GM19468 (cell line): ENCODE results near the gene MID1.

Experiments
- ATAC-seq: cut with Tn5 transposase; IDR thresholded peaks from one replicate; pipeline ENCODE4 v1.9.1; 2021; ENCODE audit warnings: mild to moderate bottlenecking, moderate library complexity, moderate number of reproducible peaks; ENCODE audit not compliant: unreplicated experiment; ENCODE audit errors: extremely low read depth

Gene MID1

GRCh38 chrX:10620121-10620699 lies at the start of gene MID1:
MID1 (minus strand) TSS chrX:10620585; CDS start chrX:10567547, 53,038 bp downstream.
- ATAC-seq, result no peak

GRCh38 chrX:10667143-10667542 lies 46.8 kb upstream of the MID1 start:
- ATAC-seq, result no peak

- no peak for ATAC-seq
Observed at GRCh38 chrX:10666102-10666501, 45.7 kb upstream of the MID1 start.

- ATAC-seq, result no peak
Observed at GRCh38 chrX:10665681-10666080, 45.3 kb upstream of the MID1 start.

GRCh38 chrX:10660171-10660570 lies 39.8 kb upstream of the MID1 start:
- ATAC-seq, result no peak

- ATAC-seq, result no peak
Observed at GRCh38 chrX:10656214-10656613, 35.8 kb upstream of the MID1 start.

DNA sequence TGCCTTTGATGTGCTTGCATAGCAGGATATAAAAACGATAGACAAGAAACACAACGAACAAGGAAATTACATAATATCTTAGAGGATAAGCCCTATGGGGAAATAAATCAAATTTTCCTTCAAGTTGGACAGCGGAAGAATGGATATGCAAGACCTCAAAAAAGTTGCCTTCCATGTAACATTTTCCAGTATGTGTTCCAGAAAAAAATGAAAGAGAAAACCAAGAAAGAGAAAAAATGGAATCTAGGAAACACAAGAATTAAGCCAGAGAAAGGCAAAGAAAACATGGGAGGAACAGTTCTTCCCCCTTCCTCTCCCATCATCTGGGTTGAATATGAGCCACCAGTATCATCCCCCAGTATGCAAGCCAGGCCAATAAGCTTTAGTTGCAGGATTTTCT lies 34.6 kb upstream of the MID1 start:
- ATAC-seq, result no peak

DNA sequence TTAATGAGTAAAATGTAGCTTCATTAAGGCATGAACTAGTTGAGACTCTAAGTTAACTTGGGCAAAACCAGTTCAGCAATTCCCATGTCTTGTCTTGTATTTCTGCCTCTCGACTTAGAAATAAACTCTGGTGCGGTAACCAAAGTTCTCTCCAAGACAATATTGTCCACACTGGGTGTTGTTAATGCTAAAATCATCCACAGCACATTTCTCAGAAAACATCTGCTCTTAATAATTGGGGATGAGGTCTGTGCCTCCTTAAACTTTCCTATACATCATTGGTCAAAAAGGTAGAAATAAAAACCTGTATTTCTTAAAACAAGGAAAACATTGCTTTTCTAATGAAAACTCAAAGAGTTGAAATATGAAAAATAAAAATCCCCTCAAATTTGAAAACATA lies 32.9 kb upstream of the MID1 start:
- ATAC-seq, result no peak

DNA sequence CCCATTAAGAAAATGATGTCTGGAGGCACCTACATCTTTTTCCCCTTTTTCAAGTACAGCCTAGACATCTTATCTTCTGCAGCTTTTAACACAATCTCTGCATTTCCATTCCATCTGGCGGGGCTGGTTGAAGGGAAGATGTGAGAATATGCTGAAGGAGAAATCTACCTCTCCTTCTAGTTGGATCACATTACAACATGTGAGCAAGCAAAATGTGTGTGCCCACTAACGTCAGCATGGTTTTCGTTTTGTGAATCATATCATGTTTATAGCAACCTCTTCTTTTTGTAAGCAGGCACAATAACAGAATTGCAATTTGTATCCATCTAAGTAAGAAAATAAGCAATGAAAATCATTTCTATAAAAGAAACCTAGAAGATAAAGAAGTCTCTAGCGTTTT lies 28.9 kb upstream of the MID1 start:
- ATAC-seq, result no peak

- no peak for ATAC-seq
Observed at GRCh38 chrX:10648614-10649013, 28.2 kb upstream of the MID1 start.

GRCh38 chrX:10636851-10637250 lies 16.5 kb upstream of the MID1 start:
- no peak for ATAC-seq

DNA sequence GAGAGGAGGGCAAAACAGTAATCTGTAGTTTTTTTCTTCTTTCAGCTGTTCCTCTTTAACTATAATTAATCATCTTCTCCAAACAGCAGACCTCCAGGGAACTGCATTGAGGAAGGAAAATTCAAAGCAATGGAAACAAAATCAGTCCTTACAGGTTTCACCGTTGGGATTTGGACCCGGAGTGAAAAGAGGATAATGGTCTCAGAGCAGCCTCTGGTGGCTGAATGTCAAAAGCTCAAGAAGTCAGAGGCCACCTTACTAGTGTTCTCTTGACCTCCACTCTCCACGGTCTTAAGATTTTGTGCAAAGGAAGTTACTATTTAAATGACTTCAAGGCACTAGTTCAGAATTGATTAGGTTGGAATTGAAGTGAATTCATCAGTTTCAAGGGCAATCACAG lies 16.0 kb upstream of the MID1 start:
- no peak for ATAC-seq

DNA sequence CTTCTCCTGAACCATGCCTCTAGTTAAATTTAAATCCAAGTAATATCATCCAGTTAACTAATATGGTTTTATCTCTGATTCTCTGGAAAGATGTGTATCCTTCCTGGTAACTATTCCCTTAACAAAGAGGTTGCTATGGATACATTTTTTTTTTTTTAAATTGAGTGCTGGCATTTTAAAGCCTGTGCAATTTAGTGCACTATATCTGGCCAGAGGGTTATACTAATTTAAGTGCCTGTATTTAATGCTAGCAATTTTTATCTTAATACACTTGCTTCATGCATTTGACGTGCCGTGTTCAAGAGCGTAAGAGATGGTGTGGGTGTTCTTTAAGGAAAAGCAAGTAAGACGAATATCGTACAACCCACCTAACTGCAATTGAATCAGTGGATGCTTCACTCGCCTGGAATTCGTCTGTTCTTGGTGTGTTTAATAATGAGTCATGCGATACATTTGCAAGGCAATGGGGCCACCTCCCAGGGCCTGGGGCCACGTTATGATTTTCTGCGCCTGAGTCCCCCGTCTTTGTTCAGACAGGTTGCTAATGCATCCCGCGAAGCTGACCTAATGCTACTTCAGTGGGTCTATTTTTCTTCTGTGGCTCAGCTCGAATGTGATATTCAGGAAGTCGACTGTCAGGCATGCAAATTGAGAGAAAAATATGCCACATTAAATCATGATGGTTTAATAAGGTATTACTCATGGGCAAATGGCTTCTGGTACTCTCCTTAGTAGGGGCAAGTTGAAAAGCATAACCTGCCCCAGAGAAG lies 14.2 kb upstream of the MID1 start:
- ATAC-seq, result no peak

GRCh38 chrX:10633722-10634121 lies 13.3 kb upstream of the MID1 start:
- no peak for ATAC-seq

DNA sequence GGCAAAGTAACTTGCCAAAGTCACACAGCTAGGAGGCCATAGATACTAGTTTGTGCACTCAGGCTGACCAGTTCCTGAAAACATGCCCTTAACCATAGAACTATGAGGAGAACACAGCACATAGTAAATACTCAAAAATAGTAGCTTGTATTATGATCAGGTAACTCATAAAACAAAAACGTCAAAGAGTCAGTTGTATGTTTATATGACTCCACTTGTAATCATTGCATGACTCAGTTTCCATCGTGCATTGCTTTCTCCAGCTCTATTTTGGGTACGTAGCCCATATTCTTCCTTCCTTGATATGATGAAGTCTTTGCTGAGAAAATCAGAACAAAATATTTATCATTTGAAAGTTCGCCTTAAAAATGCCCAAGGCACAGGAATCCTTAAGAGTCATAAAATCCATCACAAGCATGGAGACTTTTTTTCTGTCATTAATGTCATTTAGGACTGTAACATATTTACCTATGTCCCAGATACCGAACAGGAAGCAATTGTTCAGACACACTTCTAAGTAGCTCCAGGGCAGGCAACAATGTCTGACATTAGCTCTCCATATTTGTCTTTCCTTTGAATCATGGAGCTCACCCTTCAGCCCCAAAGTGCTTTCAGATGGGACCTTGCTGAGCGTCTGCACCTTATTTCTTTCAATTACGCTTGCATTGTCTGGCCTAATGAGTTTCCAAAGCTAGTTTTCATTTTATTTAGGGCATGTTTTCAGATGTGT lies 11.2 kb upstream of the MID1 start:
- ATAC-seq, result no peak

DNA sequence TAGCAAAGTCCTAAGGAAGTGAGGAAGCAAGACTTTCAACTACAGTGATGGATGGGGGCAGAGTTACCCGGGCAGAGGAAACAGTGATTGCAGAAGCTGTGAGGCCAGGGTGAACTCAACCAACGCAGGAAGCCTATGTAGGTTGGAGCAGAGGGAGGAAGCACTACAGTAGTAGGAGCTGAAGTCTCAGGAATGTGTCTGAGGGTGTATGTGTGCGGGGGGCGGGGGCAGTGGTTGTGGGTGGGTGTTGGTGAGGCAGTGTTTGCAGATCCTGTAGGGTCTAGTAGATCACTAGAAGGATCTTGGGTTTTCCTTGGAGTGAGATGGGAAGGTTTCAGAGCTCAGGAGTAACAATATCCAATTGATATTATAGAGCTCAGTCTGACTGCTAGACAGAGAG lies 9.9 kb upstream of the MID1 start:
- no peak for ATAC-seq

GRCh38 chrX:10629905-10630304 lies 9.5 kb upstream of the MID1 start:
- ATAC-seq, result no peak

DNA sequence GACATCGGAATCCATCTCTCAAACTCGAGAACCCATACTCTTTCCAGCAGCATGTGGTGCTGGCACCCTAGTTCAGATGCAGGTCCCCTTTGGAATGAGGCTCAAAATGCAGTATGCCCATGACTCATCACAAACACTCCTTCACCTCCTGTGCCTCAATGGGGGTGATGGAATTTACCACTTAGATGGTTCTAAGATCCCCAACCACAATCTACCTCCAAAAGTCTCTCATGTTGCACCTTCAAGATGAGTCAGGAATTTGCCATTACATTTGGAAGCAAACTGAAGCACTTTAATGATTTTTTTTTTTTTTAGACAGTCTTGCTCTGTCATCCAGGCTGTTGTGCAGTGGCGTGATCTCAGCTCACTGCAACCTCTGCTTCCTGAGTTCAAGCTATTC lies 8.5 kb upstream of the MID1 start:
- ATAC-seq, result no peak

DNA sequence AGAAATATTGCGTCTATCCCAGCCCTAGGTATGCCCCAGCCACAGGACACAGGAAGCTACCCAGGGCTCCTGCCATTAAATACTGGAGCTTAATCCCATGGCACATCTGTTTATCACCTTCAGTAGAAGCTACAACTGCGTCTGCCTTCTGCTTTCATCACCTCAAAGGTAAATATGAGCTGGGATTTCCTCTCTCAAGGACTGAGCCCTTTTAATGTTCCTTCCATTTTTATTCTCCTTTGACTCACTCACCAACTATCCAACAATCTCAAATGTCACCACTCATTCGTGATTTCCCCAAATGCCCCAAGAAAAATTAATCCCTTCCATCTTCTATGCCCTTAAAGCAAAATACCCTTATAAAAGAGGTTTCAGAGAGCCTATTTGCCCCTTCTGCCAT lies 1.8 kb upstream of the MID1 start:
- ATAC-seq, result no peak

DNA sequence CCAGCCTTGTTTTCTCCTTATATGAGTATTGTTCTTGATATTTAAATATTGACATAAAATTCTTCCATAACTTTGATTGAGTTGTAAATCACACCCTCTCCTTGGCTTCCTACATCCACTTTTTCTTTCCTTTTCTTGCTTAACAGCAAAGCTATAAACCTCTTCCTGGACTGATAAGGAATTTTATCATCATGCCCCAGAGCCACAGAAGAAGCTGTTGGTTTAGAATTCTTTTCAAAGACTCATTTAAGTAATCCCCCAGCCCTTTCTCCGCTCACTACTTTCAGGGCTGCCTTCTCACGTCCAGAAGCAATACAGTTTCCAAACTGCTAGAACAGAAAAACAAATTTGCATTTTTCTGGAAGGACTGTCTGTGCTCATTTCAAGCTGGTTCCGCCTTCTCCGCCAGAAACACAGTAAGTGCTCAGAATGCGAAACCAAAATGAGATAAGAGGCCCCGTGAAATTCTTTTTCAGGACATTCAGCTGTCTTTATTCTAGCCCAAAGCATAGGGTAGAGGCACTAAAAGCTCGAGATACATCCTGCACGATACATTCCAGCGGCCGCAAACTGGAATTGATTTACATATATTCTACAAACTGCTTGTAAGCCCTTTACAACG lies 849 bp downstream of the MID1 start:
- ATAC-seq, result no peak

DNA sequence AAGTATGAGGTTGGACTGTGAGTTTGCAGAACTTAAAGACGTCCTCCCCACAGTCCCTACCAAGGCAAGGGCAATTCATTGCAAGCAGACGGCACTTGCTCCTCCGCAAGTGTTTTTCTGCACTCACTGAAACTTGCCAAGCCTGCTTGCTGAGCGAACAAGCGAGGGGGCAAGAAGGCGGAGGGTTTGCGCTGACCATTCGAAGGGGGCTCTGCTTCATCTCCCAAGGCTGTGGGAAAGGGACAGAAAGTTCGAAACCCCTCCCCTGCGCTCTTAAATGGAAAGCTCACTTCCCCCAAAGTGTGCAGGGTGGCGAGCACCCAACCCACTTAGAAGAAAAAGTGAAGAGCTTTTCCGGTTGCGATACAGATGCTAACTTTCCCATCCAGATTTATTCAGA lies 1.4 kb downstream of the MID1 start:
- ATAC-seq, result no peak
